BE2C (cell line): ENCODE data around the gene SORBS1.

Experiments used
- DNase-seq: peaks from one replicate; pipeline ENCODE4 v3.0.0-alpha.2; 2020
- H3K27me3 ChIP-seq: fragments of 250-450 bp; sonication (Bioruptor Pico); 2 replicates; pipeline ENCODE4 v1.5.1; 2020; ENCODE audit warnings: mild to moderate bottlenecking
- H3K36me3 ChIP-seq: fragments of 250-450 bp; sonication (Bioruptor Pico); 2 replicates; pipeline ENCODE4 v1.5.1; 2020; ENCODE audit warnings: mild to moderate bottlenecking
- H3K4me1 ChIP-seq: fragments of 250-450 bp; sonication (Bioruptor Pico); 2 replicates; pipeline ENCODE4 v1.5.1; 2020
- H3K4me3 ChIP-seq: 2 replicates; pipeline ENCODE4 v1.5.1; 2011; ENCODE audit warnings: low read depth, low read length
- H3K9me3 ChIP-seq: fragments of 250-450 bp; sonication (Bioruptor Pico); 2 replicates; pipeline ENCODE4 v1.5.1; 2020
- TF ChIP-seq, protein P1 (sequence below): IDR thresholded peaks from 2 replicates; pipeline ENCODE4 v1.5.1; 2012; ENCODE audit warnings: mild to moderate bottlenecking, low read depth, low read length

SORBS1 gene

DNA sequence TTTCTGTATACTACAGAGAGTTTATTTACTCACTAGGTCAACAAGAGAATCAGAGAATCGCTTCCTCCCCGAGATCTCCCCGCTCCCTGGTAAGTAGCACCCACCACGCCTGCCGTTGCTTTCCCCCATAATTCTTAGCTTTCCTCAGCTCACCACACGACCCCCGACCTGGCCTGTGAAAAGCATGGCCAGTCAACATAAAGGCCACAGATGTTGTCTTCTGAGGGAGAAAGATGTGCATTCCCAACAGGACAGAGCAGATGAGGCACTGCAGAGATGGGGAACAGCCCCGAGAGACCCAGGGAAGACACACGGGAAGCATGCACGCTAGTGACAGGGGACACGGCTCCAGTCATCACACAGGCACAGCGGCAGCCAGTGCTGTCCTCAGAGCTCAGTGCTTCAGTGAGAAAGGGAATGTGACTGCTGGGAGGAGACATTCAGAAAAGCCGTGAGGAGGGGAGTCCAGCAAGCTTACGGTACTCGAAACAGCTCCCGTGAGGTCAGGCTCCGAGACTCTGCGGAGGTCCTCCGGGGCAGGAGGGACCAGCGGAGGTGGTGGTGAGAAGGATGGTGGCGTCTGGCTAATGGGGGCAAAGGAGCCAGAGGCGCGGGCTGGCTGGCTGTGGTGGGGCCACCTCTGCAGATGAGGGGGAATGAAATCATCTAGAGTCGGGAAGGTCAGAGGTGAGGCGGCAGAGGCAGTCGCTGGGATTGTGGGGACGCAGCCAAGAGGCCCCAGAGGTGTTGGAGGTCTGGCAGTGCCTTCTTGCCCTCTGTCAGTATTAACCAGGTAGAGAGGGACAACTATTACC, 146.9 kb downstream of the SORBS1 start:
- H3K27me3 ChIP-seq: no peaks in the 10 kb centered on the region; the same call in 1 of the 2 replicates
- no peaks in the 10 kb centered on the region for H3K36me3 ChIP-seq
- DNase-seq: no peak
- no peaks in the 10 kb centered on the region for H3K9me3 ChIP-seq
- no peaks in the 10 kb centered on the region for H3K4me1 ChIP-seq
- TF ChIP-seq, protein P1, sequence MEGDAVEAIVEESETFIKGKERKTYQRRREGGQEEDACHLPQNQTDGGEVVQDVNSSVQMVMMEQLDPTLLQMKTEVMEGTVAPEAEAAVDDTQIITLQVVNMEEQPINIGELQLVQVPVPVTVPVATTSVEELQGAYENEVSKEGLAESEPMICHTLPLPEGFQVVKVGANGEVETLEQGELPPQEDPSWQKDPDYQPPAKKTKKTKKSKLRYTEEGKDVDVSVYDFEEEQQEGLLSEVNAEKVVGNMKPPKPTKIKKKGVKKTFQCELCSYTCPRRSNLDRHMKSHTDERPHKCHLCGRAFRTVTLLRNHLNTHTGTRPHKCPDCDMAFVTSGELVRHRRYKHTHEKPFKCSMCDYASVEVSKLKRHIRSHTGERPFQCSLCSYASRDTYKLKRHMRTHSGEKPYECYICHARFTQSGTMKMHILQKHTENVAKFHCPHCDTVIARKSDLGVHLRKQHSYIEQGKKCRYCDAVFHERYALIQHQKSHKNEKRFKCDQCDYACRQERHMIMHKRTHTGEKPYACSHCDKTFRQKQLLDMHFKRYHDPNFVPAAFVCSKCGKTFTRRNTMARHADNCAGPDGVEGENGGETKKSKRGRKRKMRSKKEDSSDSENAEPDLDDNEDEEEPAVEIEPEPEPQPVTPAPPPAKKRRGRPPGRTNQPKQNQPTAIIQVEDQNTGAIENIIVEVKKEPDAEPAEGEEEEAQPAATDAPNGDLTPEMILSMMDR: no peak
- H3K4me3 ChIP-seq: no peak overlapping the region

DNA sequence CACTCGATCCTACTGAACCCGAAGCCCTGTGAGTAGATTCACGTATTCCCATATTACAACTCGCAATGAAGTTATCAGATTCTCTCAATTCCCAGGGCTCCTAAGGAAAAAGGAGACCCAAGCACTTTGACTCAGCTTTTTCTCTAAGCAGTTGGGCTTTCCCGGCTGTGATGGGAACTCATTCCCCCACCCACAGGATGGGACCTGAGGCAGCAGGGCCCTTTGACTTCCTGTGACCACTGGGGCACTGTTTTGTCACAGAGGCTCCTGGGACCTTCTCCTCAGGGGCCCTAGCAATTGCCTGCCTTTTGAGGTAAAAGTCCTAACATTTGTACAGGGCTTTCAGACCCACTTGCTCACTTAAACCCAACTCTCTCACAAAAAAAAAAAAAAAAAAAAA, 147.6 kb downstream of the SORBS1 start:
- TF ChIP-seq, protein P1: no peak
- no peaks in the 10 kb centered on the region for H3K36me3 ChIP-seq
- DNase-seq: no peak
- H3K4me3 ChIP-seq: no peak overlapping the region
- H3K9me3 ChIP-seq: no peaks in the 10 kb centered on the region
- no peaks in the 10 kb centered on the region; the same call in 1 of the 2 replicates for H3K27me3 ChIP-seq
- H3K4me1 ChIP-seq: no peaks in the 10 kb centered on the region

DNA sequence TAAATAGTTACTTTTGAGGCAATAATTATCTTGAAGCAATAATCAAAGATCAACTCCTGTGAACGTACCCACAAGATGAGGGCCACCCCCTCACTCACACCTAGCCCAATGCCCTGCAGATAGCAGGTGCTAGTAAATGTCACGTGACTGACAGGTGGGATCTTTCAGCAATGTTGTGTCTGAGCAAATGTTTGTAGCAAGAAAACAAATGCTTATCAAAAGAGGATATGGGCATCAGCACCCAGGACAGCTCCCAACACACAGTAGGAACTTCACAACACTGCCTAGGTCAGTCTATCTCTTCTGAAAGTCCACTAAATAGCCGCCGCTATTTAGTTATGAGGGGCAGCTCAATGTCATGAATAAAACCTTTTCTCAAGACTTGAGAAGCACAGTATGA, 149.5 kb downstream of the SORBS1 start:
- Histone ChIP-seq H3K36me3 (no peaks in the 10 kb centered on the region), H3K4me1 (no peaks in the 10 kb centered on the region), H3K9me3 (no peaks in the 10 kb centered on the region), H3K27me3 (no peaks in the 10 kb centered on the region; the same call in 1 of the 2 replicates), H3K4me3 (no peak overlapping the region)
- no peak for DNase-seq
- TF ChIP-seq, protein P1: no peak

DNA sequence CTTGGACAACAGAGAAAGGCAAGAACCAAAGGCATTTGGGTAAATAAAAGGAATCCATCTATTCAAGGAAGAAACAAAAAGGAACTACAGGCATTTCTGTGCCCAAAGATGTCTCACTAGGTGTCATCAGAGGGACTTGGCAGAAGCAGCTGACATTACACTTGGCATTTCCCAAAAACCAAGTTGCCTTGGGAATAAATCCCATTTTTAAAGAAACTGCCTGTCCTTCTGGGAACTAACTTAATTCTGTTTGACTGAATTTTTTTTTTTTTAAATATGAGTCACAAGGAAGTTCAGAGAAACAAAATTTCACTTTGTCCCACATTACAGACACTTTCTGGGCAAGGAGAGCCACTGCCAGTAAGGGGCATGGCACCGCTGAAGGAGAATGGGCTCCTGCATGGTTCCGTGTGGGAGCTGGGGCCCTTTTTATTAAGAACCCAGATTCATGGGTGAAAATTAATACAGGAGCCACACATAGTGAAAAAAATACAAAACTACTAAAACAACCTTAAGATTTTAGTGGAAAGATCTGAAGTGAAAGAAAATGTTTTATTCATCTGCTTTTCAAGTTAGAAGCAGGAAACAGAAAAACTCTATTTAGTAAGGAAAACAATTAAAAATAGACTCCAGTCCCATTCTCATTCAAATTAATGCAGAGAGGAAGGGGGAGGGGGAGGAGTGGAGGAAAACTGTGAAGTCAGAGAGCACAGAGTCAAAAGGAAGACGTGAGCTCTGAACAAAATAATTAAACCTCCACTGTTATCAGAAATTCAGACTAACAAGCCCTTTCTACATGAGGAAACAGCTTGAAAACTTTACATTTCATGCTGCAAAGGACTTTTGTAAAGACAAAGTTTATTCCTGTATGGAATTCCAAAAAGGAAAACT, 151.9 kb downstream of the SORBS1 start:
- Histone ChIP-seq H3K27me3 (no peaks in the 10 kb centered on the region), H3K4me1 (no peaks in the 10 kb centered on the region), H3K9me3 (no peaks in the 10 kb centered on the region), H3K36me3 (no peaks in the 10 kb centered on the region), H3K4me3 (no peak overlapping the region)
- DNase-seq: no peak
- TF ChIP-seq, protein P1: no peak

DNA sequence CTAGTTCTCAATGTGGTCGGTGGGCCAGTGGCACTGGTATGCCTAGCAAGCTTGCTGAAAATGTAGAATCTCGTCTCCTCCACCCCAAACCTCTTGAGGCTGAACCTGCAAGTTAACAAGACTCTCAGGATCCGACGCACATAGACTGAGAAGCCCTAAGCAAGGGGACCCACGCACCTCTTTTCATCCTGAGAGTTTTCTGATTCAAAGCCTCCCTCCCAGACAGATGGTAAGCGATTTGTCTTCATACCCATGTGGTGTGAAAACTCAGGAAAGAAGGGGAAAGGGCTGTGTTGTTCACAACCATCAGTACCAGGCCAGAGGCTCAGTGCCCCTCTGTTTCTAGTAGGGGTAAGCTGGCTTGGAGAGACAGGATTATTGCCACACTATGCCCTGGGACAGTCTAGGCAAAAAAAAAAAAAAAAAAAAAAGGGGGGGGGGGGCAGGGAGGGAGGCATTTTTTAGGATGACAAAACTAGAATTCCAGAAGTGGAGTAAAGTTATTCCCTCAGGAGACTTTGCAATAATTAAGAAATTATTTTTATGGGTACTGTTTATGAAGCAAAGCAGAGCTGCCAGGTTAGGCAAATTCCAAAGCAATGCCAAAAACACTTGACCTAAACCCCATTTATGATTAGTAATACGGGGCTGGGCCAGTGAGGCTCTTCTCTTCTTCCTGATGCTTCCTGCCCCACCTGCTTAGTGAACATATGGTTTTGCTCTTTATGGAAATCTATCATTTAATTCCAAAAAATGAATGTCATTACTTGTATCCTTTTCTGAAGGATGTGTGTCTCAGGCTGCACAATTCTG, 152.8 kb downstream of the SORBS1 start:
- TF ChIP-seq, protein P1: no peak
- DNase-seq: no peak
- Histone ChIP-seq H3K4me1 (no peaks in the 10 kb centered on the region), H3K9me3 (no peaks in the 10 kb centered on the region), H3K4me3 (no peak overlapping the region), H3K27me3 (no peaks in the 10 kb centered on the region), H3K36me3 (no peaks in the 10 kb centered on the region)
